ENCODE data around the gene PWP2. TPM values are rescaled to one million over a fixed set of nuclear protein-coding genes. Genes with fewer than 3 reads are reported as not detected.
"Not testable (repeated sequence)": the region's sequence is repeated elsewhere in the genome, so short reads cannot be mapped to it uniquely, and the experiment has no call there.

PWP2 gene
- 10 to 100 TPM in 1 of 2 donors, 1 to 10 TPM in 1; 6.5 to 14.5 TPM for total RNA-seq

- not testable (repeated sequence) for H3K27me3 ChIP-seq, H3K9me3 ChIP-seq
- WGBS, 2 donors = no CpG with 5 or more reads among the region's 66 CpGs
Observed at GRCh38 chr21:44107026-44107501, at the start of gene PWP2. Gene PWP2 (plus strand): TSS chr21:44107399. CDS start chr21:44107417, 18 bp downstream.

GRCh38 chr21:44057960-44058651 lies 49.1 kb upstream of the PWP2 start:
- DNase-seq (no peak), ATAC-seq (no peak)
- Histone ChIP-seq H3K4me3 (no peak overlapping the region), H3K4me1 (no peaks in the 10 kb centered on the region), H3K36me3 (replicated peaks in 1 of 2; ENCODE audit: insufficient read depth in 1 of 2, low read depth in 2 of 2) (peaks cover 0 to 2% of the 10 kb centered on the region in 2 donors), H3K9me3 (no peaks in the 10 kb centered on the region), H3K27ac (no peak overlapping the region), H3K27me3 (no peaks in the 10 kb centered on the region)
- WGBS, 2 donors = 94% methylated on average over 15 of the region's 15 CpGs
- TF ChIP-seq POLR2A (IDR thresholded peaks at IDR 0.05) = no peak
- TF ChIP-seq, protein P1, sequence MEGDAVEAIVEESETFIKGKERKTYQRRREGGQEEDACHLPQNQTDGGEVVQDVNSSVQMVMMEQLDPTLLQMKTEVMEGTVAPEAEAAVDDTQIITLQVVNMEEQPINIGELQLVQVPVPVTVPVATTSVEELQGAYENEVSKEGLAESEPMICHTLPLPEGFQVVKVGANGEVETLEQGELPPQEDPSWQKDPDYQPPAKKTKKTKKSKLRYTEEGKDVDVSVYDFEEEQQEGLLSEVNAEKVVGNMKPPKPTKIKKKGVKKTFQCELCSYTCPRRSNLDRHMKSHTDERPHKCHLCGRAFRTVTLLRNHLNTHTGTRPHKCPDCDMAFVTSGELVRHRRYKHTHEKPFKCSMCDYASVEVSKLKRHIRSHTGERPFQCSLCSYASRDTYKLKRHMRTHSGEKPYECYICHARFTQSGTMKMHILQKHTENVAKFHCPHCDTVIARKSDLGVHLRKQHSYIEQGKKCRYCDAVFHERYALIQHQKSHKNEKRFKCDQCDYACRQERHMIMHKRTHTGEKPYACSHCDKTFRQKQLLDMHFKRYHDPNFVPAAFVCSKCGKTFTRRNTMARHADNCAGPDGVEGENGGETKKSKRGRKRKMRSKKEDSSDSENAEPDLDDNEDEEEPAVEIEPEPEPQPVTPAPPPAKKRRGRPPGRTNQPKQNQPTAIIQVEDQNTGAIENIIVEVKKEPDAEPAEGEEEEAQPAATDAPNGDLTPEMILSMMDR (IDR thresholded peaks at IDR 0.05) = no peak
- intact Hi-C loops (cut with DNase I) = no loop called here

More at GRCh38 chr21:44107026-44107501, at the start of gene PWP2:
- H3K36me3 ChIP-seq (replicated peaks in 1 of 2; ENCODE audit: insufficient read depth in 1 of 2, low read depth in 2 of 2); intact Hi-C loops (cut with DNase I); H3K4me1 ChIP-seq; H3K4me3 ChIP-seq: not testable (repeated sequence)
- peak within 1 kb of the TSS in 2 of 4 donors; percentile 59 to 62 for H3K27ac ChIP-seq
- peak; percentile 25 to 57 (median 30) for DNase-seq
- peak; percentile 98 for ATAC-seq

GRCh38 chr21:44058652-44058964 lies 48.6 kb upstream of the PWP2 start:
- H3K27me3 ChIP-seq = no peaks in the 10 kb centered on the region
- TF ChIP-seq, protein P1 (IDR thresholded peaks at IDR 0.05) = no peak
- no peak for TF ChIP-seq POLR2A (IDR thresholded peaks at IDR 0.05)
- H3K4me3 ChIP-seq = no peak overlapping the region
- no peak for DNase-seq
- H3K36me3 ChIP-seq (replicated peaks in 1 of 2; ENCODE audit: insufficient read depth in 1 of 2, low read depth in 2 of 2) = peaks cover 0 to 6% of the 10 kb centered on the region in 2 donors
- H3K4me1 ChIP-seq = no peaks in the 10 kb centered on the region
- no peak for ATAC-seq
- 91 to 92% methylated on average over 12 of the region's 12 CpGs for WGBS, 2 donors
- no peak overlapping the region for H3K27ac ChIP-seq
- intact Hi-C loops (cut with DNase I) = no loop called here
- no peaks in the 10 kb centered on the region for H3K9me3 ChIP-seq

- intact Hi-C loops (cut with DNase I) = no loop called here
- ATAC-seq (no peak), DNase-seq (no peak)
- Histone ChIP-seq H3K36me3 (replicated peaks in 1 of 2; ENCODE audit: insufficient read depth in 1 of 2, low read depth in 2 of 2) (peaks cover 0 to 9% of the 10 kb centered on the region in 2 donors), H3K27me3 (no peaks in the 10 kb centered on the region), H3K4me3 (no peak overlapping the region), H3K27ac (no peak overlapping the region), H3K9me3 (no peaks in the 10 kb centered on the region), H3K4me1 (no peaks in the 10 kb centered on the region)
- 88 to 90% methylated on average over 17 of the region's 17 CpGs for WGBS, 2 donors
- TF ChIP-seq, protein P1 (IDR thresholded peaks at IDR 0.05) = no peak
- TF ChIP-seq POLR2A (IDR thresholded peaks at IDR 0.05) = no peak
Observed at GRCh38 chr21:44058981-44059380, 48.2 kb upstream of the PWP2 start.

GRCh38 chr21:44059710-44060109 lies 47.5 kb upstream of the PWP2 start:
- H3K27ac ChIP-seq = no peak overlapping the region
- H3K36me3 ChIP-seq (replicated peaks in 1 of 2; ENCODE audit: insufficient read depth in 1 of 2, low read depth in 2 of 2) = peaks cover 0 to 10% of the 10 kb centered on the region in 2 donors
- no peak overlapping the region for H3K4me3 ChIP-seq

More at GRCh38 chr21:44059710-44060109, 47.5 kb upstream of the PWP2 start:
- ATAC-seq (no peak), DNase-seq (no peak)
- H3K4me1 ChIP-seq = no peaks in the 10 kb centered on the region
- intact Hi-C loops (cut with DNase I) = no loop called here
- 82 to 99% methylated on average over 4 of the region's 4 CpGs for WGBS, 2 donors
- no peak for TF ChIP-seq POLR2A (IDR thresholded peaks at IDR 0.05)
- TF ChIP-seq, protein P1 (IDR thresholded peaks at IDR 0.05) = no peak
- H3K9me3 ChIP-seq = no peaks in the 10 kb centered on the region
- no peaks in the 10 kb centered on the region for H3K27me3 ChIP-seq

Data from body of pancreas (tissue), 4 donors.